ENCODE measurements around the gene VCAN.

VCAN gene

DNA sequence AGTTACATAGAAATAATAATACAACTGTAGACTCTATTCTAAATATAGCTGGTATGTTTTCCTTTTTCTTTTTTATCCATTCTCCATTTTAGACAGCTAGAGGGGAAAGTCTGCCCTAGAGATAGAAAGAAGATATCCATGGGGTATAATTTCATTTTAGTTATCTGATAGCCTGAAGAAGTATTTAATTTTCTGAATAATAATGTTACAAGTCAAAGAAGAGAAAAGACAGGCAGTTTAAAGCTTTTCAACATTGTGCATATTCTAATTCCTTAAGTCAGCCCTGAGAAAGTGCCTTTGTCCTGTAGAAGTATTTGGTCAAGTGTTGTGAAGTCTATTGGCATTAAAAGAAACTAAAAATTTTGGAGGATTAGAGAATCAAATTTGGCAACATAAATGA is 2.5 kb upstream of the VCAN start:
- no peak for DNase-seq

DNA sequence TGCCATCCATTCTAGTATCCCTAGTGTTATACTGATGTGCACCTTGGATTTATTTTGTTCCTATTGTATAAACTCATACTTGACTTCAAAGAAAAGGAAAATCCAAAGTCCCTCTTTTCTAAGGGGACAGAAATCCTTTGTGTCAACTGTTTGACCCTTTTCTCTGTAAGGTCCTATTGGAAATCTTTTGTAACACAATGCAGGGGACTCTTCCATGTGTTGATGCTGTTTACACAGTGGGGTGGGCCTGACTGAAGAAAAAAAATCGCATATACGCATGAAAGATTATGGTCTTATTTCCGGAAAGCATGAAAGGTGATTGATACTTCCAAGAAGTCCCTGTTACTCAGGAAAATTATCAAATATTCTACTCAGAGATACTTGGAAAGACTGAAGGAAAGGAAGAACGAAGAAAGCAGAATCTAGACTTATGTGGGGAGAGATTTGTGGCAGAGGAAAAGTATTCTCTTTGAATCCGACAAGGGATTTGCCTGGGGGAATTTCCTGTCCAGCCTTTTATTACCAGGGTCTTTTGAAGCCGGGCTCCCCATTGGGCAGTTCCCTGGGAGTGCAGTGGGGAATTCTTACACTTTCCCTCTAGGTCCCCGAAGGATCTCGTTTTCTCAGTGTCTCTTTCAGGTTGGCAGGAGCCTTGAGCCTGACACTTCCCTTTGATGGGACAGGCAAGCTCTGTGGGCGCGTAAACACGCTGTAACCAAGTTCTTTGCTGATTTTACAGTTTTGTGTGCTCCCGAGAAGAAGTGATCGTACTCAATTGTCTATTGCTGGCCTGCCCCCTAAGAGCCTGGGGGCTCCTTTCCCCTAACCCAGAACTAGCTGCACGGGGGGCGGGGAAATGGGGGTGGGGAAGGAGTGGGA is 779 bp upstream of the VCAN start:
- DNase-seq, result peak; percentile 26 to 60 (median 54)

DNA sequence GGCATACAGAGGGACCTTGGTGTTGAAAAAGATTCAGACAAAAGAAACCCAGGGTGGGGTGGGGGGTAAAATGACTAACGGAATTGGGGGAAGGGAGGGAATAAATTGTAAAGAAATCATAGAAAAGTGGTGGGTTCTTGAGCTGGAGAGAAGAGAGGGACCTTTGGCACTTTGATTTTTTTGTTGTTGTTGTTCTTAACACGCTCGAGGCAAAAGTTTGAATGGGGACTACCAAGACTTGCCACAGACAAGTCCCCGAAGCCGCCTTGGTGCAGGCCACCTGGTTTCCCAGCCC is 616 bp downstream of the VCAN start:
- DNase-seq, result peak in 1 of 4 experiments; percentile 11

DNA sequence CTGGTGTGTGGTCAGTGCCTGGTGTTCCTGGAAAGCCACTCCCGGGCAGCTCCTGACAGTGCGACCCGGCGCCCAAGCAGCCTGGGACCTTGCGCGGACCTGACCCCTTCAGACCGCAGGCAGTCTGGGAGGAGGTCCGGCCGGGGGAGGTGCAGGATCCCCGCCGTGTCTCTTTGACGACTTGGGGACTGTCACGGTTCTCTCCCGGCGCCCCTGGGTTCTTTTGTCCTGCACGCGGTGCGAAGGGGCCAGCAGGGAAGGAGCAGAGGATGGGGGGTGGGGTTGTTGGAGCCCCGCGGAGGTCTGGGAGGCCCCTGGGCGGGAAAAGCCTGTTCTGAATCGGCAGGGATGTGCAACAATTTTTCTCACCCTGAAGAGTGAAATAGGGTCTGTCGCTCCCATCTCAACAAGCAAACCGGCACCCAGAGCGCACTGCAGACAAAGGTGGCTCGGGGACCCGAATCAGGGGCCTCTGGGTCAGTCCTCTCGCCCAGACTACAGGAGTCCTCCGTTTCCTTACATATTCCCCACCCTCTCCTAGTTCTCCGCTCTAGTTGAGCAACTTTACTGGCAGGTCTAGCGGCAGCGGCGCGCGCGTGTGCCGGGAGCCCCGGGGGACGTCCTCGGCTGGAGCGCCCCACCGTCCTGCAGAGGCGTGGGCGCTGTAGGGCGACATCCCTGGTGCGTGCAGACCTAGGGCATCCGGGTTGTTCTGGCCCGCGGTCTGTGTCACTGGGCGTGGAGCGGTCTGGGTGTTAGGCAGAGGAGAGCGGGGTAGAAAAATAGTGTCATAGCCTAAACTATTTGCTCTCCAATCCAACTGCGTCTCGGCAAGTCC is 1.2 kb downstream of the VCAN start:
- DNase-seq, result peak; percentile 45 to 67 (median 64)

DNA sequence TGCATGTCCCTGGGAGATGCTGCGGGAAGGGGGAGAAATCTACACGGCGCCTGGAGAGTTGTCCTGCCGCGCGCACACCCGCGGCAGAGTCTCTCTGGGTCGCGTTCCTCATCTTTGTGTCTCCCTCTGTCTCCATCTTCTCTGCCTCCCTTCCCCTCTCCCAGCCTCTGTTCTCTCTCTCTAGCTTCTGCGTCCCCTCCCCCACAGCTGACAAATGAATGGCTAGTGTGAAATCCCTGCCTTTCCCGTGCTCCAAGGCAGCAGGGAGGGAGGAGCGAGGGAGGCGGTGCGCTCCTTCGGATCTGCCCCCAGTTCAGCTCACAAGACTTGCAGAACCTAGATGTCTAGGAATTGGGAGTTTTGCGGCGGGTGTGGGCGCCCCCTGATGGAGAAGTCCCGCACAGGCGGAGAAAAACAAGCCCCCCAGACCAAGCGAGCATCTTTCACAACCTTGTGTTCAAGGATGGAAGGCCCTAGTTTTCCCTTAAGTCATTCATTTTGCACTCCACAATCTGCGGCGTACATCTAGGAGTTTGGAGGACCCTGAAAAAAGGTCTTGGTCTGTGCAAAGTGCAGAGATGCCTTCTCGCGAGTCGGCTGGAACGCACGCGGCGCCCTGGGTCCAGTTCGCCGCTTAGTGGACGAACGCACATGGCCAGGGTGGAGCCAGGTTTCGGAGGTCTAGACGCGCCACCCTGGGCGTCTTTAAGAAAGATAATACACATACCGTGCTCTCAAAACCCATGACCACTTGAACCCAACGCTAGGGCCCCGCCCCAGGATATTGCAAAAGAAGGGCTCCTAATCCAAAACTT is 2.0 kb downstream of the VCAN start:
- peak; percentile 89 to 92 (median 90) for DNase-seq

DNA sequence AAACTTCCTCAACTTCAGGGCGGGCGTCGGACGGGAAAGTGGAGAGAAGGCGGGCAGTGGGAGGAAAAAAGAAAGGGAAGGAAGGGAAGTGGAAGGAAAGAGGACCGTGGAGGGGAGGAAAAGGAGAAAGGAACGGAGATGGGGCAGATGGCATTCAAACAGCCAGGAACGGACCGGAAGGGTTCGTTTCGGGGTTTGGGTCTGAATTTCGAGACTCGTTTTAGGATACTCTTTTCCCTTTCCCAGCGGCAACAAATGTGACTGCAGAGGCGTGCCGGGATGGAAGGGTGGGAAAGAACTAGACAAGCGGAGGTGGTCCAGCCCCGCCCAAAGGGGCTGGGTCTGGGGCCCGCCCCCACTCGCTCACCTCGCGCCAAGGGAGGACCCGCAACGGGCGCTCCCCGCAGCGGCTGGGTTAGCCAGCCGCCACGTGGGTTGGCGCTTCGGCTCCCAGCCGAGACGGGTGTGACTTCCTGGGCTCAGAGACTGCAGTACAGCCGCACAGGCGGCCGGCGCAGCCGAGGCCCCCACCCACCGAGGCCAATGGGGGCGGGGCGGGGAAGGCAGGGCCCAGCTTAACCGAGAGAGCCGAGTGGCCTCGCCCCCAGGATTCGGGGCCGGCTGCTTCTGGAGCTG is 2.7 kb downstream of the VCAN start:
- peak; percentile 84 to 94 (median 91) for DNase-seq

DNA sequence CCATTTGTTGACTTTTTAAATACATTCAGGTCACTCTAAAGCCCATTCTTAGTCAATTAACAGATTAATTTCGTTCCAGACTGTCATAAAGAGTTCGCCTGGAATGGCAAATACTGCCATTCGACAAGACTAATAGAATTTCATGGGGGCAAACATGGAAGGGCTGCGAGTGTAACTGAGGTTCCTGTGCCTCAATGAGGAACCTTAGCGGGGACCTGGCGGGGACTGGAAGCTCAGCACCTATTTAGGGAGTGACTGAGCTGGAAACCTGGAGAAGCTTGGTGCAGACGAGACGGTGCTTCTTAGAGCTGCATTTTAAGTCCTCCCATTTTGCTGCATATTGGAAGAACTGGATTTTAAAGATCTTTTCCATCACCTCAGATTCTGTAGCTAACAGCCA is 3.4 kb downstream of the VCAN start:
- peak in 2 of 4 experiments; percentile 26 to 45 for DNase-seq

DNA sequence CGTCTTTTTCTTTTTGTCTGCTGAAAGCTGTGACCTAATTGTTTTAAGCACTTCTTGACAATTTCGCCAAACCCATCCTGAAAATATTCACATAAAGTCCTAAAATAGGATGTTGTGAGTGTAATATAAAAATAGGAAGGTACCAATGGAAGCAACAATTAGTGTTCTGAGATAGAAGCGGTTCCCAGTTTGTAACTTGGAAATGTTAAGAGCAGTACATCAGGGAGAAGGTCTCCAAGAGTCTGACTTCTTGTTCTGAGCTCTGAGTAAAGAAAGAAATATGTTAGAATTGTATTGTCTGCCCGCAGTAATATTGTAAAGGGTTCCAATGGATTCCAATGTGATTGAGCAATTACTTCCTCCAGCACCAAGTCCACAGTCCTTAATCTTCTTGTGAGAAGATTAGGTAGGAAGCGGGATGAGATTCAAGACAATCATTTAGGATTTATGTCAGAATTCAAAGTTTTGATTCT is 3.9 kb downstream of the VCAN start:
- no peak for DNase-seq

DNA sequence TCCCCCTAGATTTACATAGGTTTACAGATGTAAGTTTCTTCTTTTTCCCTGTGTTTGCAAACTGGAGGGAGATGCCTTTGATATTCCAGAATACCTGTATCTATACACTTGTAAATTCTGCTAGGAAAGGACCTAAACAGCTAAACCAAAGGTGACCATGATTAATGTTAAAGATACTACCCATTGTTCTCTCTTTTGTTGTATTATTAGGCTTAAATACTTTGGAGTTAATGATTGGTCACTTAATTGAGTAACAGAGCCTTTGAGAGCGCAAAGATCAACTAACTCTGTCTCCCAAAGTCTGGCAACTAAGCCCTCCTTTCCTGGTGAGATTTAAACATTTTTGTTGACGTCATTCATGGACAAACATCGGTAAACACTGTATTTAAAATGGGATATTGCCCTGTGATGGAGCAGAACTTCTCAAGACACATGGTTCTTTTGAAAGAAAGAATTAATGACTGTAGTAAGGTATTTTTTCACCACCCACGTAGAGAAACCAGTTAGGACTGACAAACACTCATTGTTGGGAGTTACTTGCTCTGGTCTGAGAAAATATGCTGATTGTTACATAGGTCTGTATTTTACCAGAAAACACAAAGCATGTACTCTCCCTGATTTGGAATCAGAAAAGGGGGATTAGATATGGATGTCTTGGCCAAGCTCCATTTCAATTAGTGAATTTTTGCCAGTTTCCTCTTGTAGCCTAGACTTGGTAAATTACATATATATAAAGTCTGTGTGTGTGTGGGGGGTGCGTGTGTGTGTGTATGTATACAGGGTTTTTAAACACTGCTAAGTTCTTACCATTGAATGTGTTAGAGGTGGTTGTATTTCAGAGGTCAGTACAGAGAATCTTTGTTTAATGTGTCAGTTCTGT is 4.6 kb downstream of the VCAN start:
- DNase-seq, result no peak

DNA sequence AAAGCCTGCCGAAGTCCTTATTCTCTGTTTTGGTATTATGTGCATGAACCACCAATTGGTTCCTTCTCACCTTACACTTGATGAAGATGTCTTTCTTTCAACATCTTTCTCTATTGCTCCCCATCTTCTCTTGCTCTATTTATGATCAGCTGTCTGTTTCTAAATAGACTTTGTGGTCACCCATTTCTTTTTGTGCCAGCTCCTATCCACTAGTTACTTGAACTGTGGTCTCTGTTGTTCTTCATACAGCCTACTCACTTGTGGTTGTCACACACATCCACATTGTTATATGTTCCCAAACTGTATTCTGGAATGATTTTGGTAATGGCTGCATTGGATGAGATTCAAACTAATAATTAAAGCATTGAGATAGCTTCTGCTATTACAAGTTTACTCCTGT is 11.4 kb downstream of the VCAN start:
- DNase-seq, result no peak

DNA sequence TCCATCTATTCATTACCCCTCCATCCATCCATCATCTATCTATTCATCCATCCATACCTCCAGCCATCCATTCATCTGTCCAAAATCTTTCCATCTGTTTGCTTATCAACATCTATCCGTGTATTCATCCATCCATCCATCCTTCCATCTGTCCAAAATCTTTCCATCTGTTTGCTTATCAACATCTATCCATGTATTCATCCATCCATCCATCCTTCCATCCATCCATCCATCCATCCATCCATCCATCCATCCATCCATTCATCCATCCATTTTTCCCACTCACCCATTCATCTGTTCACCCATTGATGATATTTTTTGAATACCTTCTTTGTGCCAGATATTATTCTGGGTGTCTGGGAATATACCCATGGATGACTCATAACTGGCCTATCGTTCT is 12.8 kb downstream of the VCAN start:
- DNase-seq, result no peak

DNA sequence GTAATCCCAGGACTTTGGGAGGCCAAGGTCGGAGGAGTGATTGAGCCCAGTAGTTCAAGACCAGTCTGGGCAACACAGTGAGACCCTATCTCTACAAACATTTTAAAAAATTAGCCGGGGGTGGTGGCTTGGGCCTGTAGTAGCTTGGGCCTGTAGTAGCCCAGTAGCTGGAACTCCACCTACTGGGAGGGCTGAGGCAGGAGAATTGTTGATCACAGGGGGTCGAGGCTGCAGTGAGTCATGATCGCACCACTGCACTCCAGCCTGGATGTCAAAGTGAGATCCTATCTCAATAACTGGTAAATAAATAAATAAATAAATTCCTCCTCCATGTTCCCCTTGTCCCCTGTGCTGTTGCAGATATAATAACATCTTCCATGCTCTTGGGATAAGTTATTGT is 14.3 kb downstream of the VCAN start:
- no peak for DNase-seq

DNA sequence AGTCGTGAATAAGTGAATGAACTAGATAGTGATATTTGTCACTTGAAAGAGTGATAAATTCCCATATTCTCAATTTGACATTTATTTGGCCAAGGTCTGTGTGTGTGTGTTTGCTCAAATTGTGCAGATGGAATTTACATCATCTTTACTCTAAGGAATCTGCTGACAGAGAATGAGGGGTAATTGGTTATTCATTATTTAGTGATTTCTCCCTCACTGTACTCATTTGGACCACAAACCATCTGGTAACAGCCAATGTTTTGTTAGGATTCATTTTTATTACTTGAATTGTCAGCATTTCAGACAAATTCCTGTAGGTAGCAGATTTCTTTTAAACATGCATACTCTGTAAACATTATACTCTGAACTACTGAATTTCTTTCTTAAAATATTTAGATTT is 15.6 kb downstream of the VCAN start:
- no peak for DNase-seq

DNA sequence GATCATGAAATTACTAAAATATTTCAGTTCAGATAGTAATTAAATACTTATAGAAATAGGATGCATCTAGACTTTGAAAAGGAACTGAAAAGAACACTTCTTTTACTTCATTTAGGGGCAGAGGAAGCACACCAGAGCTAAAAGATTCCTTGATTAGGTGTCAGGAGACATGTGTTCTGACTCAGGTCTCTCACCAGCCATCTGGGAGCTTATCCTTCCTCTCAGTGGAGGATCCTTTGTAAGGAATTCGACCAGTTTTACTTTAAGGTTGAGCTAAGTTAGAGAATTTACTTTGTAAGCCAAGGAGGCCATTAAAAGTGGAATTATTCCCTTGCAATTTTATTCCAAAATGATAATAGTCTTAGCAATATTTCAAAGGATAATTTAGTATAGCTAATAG is 16.7 kb downstream of the VCAN start:
- no peak for DNase-seq

DNA sequence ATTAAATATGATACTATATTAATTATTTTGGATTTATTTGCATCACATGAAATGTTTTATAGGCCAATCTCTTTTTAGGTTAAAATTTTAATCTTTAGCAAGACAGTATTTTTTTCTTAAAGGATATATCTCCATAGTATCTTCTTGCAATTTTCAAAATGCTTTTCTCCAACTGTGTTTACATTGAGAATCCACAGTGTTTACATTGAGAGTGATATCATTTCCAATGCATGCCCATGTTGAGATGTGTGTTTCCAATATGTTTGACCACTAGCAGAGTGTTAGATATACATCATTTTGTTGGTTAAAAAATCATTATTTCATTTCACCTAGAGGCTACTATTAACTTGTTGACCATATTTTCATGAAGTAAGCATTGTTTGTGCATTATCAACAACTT is 17.3 kb downstream of the VCAN start:
- DNase-seq, result no peak

DNA sequence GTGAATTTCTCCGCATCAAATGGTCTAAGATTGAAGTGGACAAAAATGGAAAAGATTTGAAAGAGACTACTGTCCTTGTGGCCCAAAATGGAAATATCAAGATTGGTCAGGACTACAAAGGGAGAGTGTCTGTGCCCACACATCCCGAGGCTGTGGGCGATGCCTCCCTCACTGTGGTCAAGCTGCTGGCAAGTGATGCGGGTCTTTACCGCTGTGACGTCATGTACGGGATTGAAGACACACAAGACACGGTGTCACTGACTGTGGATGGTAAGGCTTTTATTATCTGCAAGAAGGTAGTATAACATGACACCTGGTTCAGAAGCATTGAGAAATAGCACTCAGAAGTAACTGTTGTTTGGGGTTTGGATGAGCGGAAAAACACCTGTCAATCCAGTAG is 18.7 kb downstream of the VCAN start:
- DNase-seq, result no peak

DNA sequence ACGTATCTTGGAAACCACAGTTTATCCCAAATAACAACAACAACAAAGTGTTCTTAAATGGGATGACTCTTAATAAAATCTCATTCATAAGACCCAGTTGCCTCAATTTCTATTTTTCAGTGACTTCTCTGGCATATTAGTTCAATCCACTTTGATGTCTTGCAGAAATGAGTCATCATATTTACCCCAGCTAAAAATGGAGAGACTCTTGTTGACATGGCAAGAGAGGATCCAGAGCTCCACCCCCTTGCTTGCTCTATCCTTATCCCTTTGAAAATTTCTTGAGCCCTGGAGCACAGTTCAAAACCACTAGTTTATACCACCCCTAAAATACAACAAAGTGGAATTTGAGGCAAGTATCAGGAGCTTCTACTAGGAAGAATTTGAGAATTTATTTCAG is 20.8 kb downstream of the VCAN start:
- no peak for DNase-seq

DNA sequence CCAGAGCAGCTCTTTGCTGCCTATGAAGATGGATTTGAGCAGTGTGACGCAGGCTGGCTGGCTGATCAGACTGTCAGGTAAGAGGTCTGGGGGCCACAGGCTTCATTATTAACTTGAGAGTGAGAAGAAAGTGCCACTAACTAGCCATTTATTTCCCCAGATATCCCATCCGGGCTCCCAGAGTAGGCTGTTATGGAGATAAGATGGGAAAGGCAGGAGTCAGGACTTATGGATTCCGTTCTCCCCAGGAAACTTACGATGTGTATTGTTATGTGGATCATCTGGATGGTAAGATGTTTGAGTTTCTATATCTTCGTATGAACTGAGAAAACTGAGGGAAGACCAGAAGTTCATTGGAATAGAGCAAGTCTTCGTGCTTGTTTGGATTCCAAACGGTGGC is 22.1 kb downstream of the VCAN start:
- DNase-seq, result no peak

DNA sequence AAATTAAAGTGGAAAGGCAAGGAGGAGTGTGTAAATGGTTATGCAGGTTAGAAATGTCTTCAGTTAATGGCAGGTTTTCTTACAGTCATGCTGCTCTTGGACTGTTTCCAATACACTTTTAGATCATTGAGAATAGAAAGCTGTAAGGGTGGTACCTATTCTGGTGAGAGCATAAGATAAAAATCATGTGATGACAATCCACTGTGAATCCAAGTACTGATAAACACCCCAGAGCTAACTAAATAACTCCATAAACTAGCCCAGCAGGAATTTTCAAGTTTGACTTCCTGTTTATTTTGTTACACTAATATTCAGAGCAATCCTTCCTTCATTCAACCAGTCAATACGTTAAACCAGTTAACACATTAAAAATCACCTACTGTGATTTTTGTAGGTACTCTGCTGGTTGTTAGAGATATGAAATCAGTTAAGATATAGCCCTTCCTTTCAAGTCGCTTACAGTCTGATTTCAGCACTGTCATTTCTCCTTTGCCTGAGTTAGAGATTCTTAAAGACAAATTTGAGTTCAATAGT is 22.6 kb downstream of the VCAN start:
- DNase-seq, result no peak

DNA sequence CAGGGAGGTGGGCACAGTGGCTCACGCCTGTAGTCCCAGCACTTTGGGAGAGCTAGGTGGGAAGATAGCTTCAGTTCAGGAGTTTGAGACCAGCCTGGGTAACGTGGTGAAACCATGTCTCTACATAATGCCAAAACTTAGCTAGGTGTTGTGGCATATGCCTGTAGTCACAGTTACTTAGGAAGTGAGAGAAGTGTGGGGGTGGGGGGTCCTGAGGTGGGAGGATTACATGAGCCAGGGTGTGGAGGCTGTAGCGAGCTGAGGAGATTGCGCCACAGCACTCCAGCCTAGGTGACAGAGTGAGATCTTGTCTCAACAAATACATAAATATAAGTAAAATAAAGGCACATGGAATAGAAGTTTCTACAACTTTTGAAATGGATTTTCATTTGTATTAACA is 23.1 kb downstream of the VCAN start:
- peak in 3 of 4 experiments; percentile 22 to 45 (median 42) for DNase-seq

DNA sequence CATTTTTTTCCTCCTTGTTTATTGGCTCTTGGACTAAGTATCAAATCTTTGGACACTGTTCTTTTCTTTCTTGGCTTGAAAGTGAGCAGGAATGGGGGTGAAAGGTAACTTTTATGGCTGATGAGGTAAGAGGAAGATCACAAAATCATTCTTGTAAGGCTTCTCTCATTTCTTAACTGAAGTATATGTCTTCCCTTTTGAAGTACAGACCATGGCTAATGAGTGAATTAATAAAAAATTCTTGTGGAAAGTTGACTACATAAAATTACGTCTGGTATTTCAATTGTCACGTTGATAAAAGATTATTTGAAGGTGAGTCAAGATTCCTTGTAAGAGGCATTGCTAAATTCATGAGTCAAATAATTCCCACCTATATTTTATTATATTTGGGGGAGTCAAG is 25.1 kb downstream of the VCAN start:
- DNase-seq, result no peak

All from suppressor macrophage (primary cell).